SJCRH30 (cell line): ENCODE data around the gene TLCD1. TPM values are rescaled to one million over a fixed set of nuclear protein-coding genes. Genes with fewer than 3 reads are reported as not detected.
"Not testable (repeated sequence)": the region's sequence is repeated elsewhere in the genome, so short reads cannot be mapped to it uniquely, and the experiment has no call there.

Experiments
- DNase-seq, 2 experiments: peaks; one replicate each; pipeline ENCODE4 v3.0.0-alpha.2; 2015 to 2020
- H3K27ac ChIP-seq: fragments of 250-450 bp; sonication (Bioruptor Pico); 2 replicates; pipeline ENCODE4 v1.5.1; 2020; ENCODE audit warnings: mild to moderate bottlenecking, moderate library complexity
- H3K27me3 ChIP-seq: fragments of 250-450 bp; sonication (Bioruptor Pico); 2 replicates; pipeline ENCODE4 v1.5.1; 2020; ENCODE audit warnings: mild to moderate bottlenecking, moderate library complexity
- H3K36me3 ChIP-seq: fragments of 250-450 bp; sonication (Bioruptor Pico); 2 replicates; pipeline ENCODE4 v1.5.1; 2020; ENCODE audit warnings: mild to moderate bottlenecking, moderate library complexity
- H3K4me1 ChIP-seq: fragments of 250-450 bp; sonication (Bioruptor Pico); 2 replicates; pipeline ENCODE4 v1.5.1; 2020; ENCODE audit warnings: mild to moderate bottlenecking, moderate library complexity
- H3K4me3 ChIP-seq: fragments of 250-450 bp; sonication (Bioruptor Pico); 2 replicates; pipeline ENCODE4 v1.5.1; 2020; ENCODE audit warnings: mild to moderate bottlenecking, moderate library complexity
- H3K9me3 ChIP-seq: fragments of 250-450 bp; sonication (Bioruptor Pico); replicated peaks from 2 replicates; pipeline ENCODE4 v1.5.1; 2020; ENCODE audit warnings: mild to moderate bottlenecking, moderate library complexity
- total RNA-seq: library from RNA; depleted of rRNA; stranded (reverse); fragments of >200 nt; shearing (Covaris generic); gene quantifications from 2 replicates; pipeline ENCODE4 v1.2.3, GENCODE V29; 2014

The TLCD1 gene
- total RNA-seq, 1 experiment from 2014 or later = 10.0 TPM

DNA sequence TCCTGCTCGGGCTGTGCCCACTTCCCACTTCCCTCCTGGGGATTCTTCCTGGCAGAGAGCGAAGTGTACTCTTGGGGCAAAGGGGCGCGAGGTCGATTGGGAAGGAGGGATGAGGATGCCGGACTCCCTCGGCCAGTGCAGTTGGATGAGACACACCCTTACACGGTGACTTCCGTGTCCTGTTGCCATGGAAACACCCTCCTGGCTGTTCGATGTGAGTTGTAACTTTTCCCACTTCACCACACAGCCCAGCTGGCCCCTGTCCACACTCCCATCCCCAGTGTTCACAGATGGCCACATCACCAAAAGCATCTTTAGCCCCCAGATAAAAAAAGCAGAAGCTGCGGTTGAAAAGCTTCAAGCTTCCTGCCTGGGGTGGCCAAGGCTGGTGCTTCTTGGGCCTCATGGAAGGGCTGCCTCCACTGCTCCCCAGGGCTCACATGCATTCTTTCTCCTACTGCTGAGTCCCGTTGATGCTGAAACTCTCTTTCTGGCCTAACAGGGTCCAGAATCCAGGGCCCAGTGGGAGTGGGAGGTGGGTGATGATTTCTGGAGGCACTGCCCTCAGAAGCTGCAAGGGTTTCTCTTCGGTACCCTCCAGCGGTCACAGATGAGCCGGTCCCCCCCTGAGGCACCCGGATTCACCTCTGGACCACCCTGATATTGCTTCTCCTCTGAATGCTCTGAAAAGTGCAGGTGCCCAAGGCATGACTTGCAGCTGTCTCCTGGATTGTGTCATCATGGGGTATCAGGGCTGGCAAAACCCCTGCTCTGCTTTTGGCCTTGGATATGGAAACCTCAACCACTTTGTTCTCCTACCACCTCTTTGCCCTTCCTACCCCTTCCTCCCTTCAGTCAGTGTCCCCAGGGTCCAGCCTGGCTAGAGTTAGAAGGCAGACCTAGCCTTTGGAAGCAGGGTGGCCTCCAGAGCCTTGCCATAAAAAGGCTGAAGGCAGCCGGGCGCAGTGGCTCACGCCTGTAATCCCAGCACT is 15.6 kb upstream of the TLCD1 start:
- Histone ChIP-seq H3K27ac (peak overlapping the region; percentile 27; the same call in 1 of the 2 replicates), H3K4me1 (peaks cover 24% of the 10 kb centered on the region), H3K36me3 (peaks cover 14% of the 10 kb centered on the region; the same call in 1 of the 2 replicates), H3K27me3 (no peaks in the 10 kb centered on the region), H3K4me3 (no peak overlapping the region), H3K9me3 (no peaks in the 10 kb centered on the region)
- peak; percentile 49 to 68 for DNase-seq

DNA sequence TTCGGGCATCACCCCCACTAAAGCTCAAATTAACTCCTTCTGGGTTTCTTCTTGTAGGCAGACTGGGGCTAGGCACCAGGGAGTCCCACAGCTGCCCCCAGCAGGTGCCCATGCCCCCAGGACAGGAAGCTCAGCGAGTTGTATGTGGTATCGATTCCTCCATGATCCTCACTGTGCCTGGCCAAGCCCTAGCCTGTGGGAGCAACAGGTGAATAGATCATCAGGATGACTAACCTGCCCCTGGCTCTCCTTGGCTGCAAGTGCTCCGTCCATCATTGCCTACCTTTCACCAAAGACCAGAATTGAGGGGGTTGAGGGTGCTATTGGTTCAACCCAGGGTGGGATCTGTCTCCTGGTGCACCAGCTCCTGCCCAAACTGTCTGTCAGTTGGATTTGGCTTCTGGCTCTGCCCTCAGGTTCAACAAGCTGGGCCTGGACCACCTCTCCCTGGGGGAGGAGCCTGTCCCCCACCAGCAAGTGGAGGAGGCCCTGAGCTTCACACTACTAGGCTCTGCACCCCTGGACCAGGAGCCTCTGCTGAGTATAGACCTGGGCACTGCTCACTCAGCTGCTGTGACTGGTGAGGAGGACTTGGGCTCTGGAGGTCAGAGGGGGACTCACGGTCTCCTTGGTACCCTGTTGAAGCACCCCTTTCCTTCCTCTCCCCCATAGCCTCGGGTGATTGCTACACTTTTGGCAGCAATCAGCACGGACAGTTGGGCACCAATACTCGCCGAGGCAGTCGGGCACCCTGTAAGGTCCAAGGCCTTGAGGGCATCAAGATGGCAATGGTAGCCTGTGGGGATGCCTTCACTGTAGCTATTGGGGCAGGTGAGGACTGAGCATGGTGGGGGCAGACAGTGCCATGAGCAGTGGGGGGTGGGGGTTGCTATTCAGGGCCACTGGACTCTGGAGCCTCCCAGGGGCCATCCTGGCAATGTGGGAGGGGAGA is 14.6 kb upstream of the TLCD1 start:
- Histone ChIP-seq H3K27ac (no peak overlapping the region), H3K4me3 (no peak overlapping the region), H3K36me3 (peaks cover 5% of the 10 kb centered on the region; the same call in 1 of the 2 replicates), H3K4me1 (peaks cover 14% of the 10 kb centered on the region), H3K27me3 (no peaks in the 10 kb centered on the region), H3K9me3 (no peaks in the 10 kb centered on the region)
- no peak for DNase-seq

DNA sequence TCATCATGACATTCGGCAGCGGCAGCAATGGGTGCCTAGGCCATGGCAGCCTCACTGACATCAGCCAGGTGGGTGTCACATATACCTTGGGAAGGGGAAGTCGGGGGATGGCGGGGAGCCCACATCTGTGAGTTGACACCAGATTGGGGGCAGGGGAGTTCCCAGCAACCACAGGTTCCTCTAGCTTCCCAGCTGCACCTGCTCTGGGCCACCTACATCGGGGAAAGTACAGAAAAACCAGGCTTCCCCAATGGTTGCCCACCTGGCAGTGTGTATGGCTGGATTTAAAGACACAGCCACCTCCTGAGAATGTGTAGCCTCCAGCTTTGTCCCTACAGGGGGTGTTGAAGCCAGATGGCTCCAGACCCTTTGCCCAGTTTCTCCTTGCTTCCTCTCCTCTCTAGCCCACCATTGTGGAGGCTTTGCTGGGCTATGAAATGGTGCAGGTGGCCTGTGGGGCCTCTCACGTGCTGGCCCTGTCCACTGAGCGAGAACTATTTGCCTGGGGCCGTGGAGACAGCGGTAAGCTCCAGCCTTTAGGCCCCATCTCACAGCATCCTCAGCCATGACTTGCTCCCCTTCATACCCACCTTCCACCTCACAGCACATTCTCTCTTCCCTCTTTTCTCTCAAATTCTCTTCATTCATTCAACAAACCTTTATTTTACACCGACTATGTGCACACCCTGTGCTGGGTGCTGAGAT is 12.8 kb upstream of the TLCD1 start:
- no peak overlapping the region for H3K27ac ChIP-seq
- H3K4me3 ChIP-seq = no peak overlapping the region
- H3K36me3 ChIP-seq = no peaks in the 10 kb centered on the region
- no peaks in the 10 kb centered on the region for H3K9me3 ChIP-seq
- no peak for DNase-seq
- H3K4me1 ChIP-seq = peaks cover 12% of the 10 kb centered on the region
- H3K27me3 ChIP-seq = no peaks in the 10 kb centered on the region

DNA sequence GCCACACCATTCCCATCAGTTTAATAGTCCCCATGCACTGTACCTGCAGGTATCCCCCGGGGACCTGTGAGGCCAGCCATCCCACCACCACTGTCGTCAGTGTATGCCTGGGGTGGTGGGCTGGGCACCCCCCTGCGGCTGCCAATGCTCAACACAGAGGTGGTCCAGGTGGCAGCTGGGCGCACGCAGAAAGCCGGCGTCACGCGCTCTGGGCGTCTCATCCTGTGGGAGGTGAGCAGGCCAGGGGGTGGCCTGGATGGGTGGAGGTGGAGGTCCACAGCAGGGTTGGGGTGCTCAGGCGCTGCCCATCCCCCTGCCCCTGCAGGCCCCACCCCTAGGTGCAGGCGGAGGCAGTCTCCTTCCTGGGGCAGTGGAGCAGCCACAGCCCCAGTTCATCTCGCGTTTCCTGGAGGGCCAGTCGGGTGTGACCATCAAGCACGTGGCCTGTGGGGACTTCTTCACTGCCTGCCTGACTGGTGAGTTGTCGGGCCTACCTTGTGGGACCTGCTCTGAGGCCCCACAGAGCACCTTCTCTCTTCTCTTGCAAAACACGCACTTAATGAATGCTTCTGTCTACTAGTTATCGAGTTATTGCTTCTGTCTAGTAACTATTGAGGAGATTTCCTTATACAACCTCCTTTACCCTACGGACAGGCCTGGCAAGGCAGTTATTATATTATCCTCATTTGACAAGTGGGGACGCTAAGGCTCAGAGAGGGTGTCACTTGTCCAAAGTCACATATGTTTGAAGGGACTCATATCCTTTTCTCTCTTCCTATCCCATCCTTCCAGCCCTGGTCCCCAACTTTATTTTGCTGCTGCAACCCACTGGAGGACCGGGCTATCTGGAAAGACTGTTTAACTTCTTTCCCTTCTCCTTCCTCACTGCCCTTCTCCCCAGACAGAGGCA is 12.0 kb upstream of the TLCD1 start:
- no peak overlapping the region for H3K27ac ChIP-seq
- H3K36me3 ChIP-seq = no peaks in the 10 kb centered on the region
- peaks cover 12% of the 10 kb centered on the region for H3K4me1 ChIP-seq
- no peaks in the 10 kb centered on the region for H3K27me3 ChIP-seq
- H3K4me3 ChIP-seq = no peak overlapping the region
- no peaks in the 10 kb centered on the region for H3K9me3 ChIP-seq
- no peak for DNase-seq

DNA sequence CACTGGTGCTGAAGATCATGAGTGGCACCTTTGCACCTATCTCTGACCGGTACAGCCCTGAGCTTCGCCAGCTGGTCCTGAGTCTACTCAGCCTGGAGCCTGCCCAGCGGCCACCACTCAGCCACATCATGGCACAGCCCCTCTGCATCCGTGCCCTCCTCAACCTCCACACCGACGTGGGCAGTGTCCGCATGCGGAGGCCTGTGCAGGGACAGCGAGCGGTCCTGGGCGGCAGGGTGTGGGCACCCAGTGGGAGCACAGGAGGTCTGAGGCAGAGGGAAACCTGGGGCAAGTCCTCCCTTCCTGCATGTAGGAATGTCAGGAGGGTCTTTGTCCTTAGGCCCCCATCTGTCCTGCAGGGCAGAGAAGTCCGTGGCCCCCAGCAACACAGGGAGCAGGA is 11.3 kb upstream of the TLCD1 start:
- Histone ChIP-seq H3K36me3 (no peaks in the 10 kb centered on the region), H3K27ac (no peak overlapping the region), H3K9me3 (no peaks in the 10 kb centered on the region), H3K4me3 (no peak overlapping the region), H3K4me1 (peaks cover 11% of the 10 kb centered on the region), H3K27me3 (no peaks in the 10 kb centered on the region)
- no peak for DNase-seq

DNA sequence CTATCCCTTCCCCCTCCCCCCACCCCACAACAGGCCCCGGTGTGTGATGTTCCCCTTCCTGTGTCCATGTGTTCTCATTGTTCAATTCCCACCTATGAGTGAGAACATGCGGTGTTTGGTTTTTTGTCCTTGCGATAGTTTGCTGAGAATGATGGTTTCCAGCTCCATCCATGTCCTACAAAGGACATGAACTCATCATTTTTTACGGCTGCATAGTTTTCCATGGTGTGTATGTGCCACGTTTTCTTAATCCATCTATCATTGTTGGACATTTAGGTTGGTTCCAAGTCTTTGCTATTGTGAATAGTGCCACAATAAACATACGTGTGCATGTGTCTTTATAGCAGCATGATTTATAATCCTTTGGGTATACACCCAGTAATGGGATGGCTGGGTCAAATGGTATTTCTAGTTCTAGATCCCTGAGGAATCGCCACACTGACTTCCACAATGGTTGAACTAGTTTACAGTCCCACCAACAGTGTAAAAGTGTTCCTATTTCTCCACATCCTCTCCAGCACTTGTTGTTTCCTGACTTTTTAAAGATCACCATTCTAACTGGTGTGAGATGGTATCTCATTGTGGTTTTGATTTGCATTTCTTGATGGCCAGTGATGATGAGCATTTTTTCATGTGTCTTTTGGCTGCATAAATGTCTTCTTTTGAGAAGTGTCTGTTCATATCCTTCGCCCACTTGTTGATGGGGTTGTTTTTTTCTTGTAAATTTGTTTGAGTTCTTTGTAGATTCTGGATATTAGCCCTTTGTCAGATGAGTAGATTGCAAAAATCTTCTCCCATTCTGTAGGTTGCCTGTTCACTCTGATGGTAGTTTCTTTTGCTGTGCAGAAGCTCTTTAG is 10.1 kb upstream of the TLCD1 start:
- not testable (repeated sequence) for H3K27me3 ChIP-seq, H3K9me3 ChIP-seq, H3K36me3 ChIP-seq, H3K4me1 ChIP-seq, H3K4me3 ChIP-seq, H3K27ac ChIP-seq, DNase-seq

DNA sequence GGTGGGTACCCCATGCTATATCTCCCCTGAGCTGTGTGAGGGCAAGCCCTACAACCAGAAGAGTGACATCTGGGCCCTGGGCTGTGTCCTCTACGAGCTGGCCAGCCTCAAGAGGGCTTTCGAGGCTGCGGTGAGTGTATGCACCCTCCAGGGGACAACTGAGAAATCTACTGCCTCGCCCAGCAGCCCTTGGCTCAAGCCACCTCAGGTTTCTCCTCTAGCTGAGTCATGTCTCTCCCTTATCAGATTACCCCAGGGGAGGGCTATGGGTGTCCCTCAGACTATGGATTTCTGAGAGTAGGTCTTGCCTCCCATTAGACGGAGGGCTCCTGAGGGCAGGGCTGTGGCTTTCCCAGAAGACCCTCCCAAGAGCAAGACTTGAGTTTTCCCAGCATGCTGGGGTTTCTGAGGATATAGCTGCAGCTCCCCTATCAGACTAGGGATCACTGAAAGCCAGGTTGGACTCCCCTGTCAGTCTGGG is 9.2 kb upstream of the TLCD1 start:
- no peak for DNase-seq
- H3K4me1 ChIP-seq = no peaks in the 10 kb centered on the region
- H3K36me3 ChIP-seq = no peaks in the 10 kb centered on the region
- no peaks in the 10 kb centered on the region for H3K9me3 ChIP-seq
- H3K27ac ChIP-seq = no peak overlapping the region
- H3K4me3 ChIP-seq = no peak overlapping the region
- H3K27me3 ChIP-seq = no peaks in the 10 kb centered on the region

DNA sequence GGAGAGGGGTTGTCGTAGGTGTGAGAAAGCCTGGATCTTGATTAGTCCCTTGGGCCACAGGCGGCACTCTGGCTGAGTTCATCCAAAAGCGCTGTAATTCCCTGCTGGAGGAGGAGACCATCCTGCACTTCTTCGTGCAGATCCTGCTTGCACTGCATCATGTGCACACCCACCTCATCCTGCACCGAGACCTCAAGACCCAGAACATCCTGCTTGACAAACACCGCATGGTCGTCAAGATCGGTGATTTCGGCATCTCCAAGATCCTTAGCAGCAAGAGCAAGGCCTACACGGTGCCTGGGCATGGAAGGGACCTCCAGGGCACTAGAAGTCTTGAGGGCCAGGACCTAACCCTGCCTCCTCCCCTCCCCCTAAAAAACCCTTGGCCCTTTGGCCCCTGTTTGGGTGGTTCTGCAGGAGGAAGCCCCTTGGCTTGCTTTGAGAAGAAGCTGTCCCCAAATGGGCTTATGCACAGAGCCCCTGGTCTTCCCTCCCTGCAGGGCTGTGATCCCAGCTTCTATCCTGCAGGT is 8.7 kb upstream of the TLCD1 start:
- no peaks in the 10 kb centered on the region for H3K9me3 ChIP-seq
- no peak overlapping the region for H3K4me3 ChIP-seq
- no peaks in the 10 kb centered on the region for H3K27me3 ChIP-seq
- H3K4me1 ChIP-seq = no peaks in the 10 kb centered on the region
- no peak for DNase-seq
- H3K27ac ChIP-seq = no peak overlapping the region
- no peaks in the 10 kb centered on the region for H3K36me3 ChIP-seq

DNA sequence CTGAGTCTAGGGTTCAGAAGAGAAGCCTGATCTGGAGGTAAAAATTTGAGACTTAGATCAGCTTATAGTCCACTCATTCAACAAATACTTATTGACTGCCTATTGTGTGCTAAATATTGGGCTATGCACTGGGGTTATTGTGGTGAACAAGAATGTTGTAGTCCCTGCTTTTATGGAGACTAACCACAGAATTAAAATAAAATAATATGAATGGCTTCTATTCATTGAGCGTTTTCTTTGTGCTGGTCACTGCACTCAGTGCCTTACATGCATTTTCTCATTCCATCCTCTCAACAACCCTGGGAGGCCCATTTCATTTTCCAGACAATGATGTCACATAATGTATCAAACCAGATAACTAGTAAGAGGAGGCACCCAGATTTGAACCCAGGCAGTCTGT is 7.3 kb upstream of the TLCD1 start:
- DNase-seq = no peak
- H3K27me3 ChIP-seq = no peaks in the 10 kb centered on the region
- no peaks in the 10 kb centered on the region for H3K9me3 ChIP-seq
- no peaks in the 10 kb centered on the region for H3K36me3 ChIP-seq
- no peak overlapping the region for H3K27ac ChIP-seq
- H3K4me3 ChIP-seq = no peak overlapping the region
- H3K4me1 ChIP-seq = no peaks in the 10 kb centered on the region

DNA sequence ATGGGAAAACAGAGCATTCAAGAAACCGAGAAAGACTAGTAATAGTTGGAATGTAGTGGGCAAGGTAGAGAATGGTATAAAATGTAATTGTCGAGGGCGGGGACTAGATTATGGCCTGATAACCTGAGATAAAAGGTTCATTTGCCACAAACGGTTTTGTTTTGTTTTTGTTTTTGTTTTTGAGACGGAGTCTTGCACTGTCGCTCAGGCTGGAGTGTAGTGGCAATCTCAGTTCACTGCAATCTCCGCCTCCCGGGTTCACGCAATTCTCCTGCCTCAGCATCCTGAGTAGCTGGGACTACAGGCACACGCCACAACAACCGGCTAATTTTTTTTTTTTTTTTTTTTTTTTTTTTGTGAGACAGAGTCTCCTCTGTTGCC is 3.9 kb upstream of the TLCD1 start:
- no peaks in the 10 kb centered on the region for H3K27me3 ChIP-seq
- no peak overlapping the region for H3K4me3 ChIP-seq
- no peak for DNase-seq
- no peaks in the 10 kb centered on the region; the same call in 1 of the 2 replicates for H3K36me3 ChIP-seq
- peaks cover 2% of the 10 kb centered on the region for H3K4me1 ChIP-seq
- H3K27ac ChIP-seq = no peak overlapping the region
- H3K9me3 ChIP-seq = no peaks in the 10 kb centered on the region

DNA sequence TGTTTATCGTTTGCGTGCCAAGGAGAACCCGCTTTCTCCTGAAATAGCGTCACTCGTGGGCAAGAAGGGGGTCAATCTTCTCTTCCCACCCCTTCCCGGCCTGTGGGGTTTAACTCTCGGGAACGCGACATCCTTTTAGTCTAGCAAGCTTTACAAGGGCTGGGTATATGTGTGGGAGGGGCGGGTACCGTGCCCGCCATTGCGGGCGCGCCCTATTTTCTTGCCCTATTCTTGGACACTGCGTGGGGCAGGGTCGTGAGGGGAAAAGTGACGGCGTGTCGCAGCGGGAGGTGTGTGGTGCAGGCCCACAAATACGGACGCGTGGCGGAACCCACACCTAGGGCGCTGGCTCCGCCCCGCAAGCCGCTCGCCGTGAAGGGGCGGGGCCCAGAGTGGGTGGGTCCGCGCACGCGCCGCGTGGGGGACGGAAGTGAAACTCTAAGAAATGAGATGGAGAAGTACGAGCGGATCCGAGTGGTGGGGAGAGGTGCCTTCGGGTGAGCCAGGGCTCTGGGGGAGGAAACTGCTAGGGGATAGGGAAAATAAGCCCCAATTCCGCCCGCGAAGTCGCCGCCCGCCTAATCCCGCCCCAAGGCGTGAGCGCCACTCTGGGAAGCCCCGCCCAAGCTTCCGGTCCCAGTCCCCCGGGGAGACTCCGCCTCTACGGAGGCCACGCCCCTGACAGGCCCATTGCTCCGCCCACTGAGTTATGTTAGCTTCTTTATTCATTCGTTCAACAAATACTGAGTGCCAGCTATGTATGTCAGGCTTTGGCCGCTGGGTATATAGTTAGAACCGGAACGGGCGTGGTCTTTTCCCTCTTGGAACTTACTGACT is 2.5 kb upstream of the TLCD1 start, which contains the start of gene NEK8:
Gene NEK8 (plus strand): TSS at position 425 of the 837 bp plus-strand sequence. CDS start 26 bp downstream, at position 451.
- Histone ChIP-seq H3K27ac (peak within 1 kb of the TSS; percentile 83), H3K9me3 (no peaks in the 10 kb centered on the region), H3K27me3 (no peaks in the 10 kb centered on the region), H3K36me3 (peaks cover 12% of the 10 kb centered on the region), H3K4me3 (peak within 1 kb of the TSS; percentile 80), H3K4me1 (peaks cover 11% of the 10 kb centered on the region)
- peak; percentile 96 to 98 for DNase-seq
